A549 treated with DMSO at 1 μM for 4 hours (cell line): Measurements from ENCODE around the gene MAST3. TPM values are rescaled to one million over a fixed set of nuclear protein-coding genes. Genes with fewer than 3 reads are reported as not detected.

Experiments used
- total RNA-seq: library from RNA; stranded (reverse); fragments of 200-300 nt; extraction: Qiagen RNA extraction; gene quantifications from 5 replicates; pipeline ENCODE4 v1.2.3, GENCODE V29; 2022; ENCODE audit warnings: low read depth

The MAST3 gene
- total RNA-seq: 1.7 to 2.3 TPM (median 2.0 TPM) in 5 replicates

GRCh38 chr19:18097217-18097992 is at the start of gene MAST3:
MAST3 (plus strand) TSS chr19:18097778; CDS start chr19:18097793, 15 bp downstream.

GRCh38 chr19:18086590-18087138 is 10.9 kb upstream of the MAST3 start, which contains the start of gene IL12RB1:
IL12RB1 (minus strand) TSS chr19:18086934; CDS start chr19:18086823, 111 bp downstream.

GRCh38 chr19:18152817-18153555 is 55.4 kb downstream of the MAST3 start, which contains the start of gene PIK3R2:
PIK3R2 (plus strand) TSS chr19:18153163; CDS start chr19:18155880, 2,717 bp downstream.

GRCh38 chr19:18173572-18174288 is 76.2 kb downstream of the MAST3 start, which contains the start of gene IFI30:
IFI30 (plus strand) TSS chr19:18173813; CDS start chr19:18173842, 29 bp downstream.

GRCh38 chr19:18192673-18193387 is 95.3 kb downstream of the MAST3 start, which contains the start of gene MPV17L2:
MPV17L2 (plus strand) TSS chr19:18193218; CDS start chr19:18193282, 64 bp downstream.

Other genes starting within 250 kb of the MAST3 start
- gene JAK3, start 249.8 kb upstream of the MAST3 start, total RNA-seq: 0.20 to 0.43 TPM (median 0.26 TPM) in 5 replicates
- 2,010 to 2,240 TPM (median 2,067 TPM) in 5 replicates for gene RPL18A, start 237.9 kb upstream of the MAST3 start, total RNA-seq
- gene SLC5A5, start 225.8 kb upstream of the MAST3 start, total RNA-seq: 0.13 to 0.24 TPM (median 0.13 TPM) in 5 replicates
- 87.8 to 113 TPM (median 92.8 TPM) in 5 replicates for gene CCDC124, start 164.8 kb upstream of the MAST3 start, total RNA-seq
- 0.22 to 0.76 TPM (median 0.63 TPM) in 5 replicates for gene KCNN1, start 130.7 kb upstream of the MAST3 start, total RNA-seq
- 21.0 to 28.4 TPM (median 25.9 TPM) in 5 replicates for gene ARRDC2, start 89.6 kb upstream of the MAST3 start, total RNA-seq
- not detected in 5 replicates for gene IL12RB1, start 10.8 kb upstream of the MAST3 start, total RNA-seq
- 4.4 to 11.0 TPM (median 10.6 TPM) in 5 replicates for gene PIK3R2, start 55.4 kb downstream of the MAST3 start, total RNA-seq
- gene IFI30, start 76.0 kb downstream of the MAST3 start, total RNA-seq: 11.6 to 20.8 TPM (median 13.7 TPM) in 5 replicates
- gene MPV17L2, start 95.4 kb downstream of the MAST3 start, total RNA-seq: 8.2 to 13.5 TPM (median 11.9 TPM) in 5 replicates
- gene RAB3A, start 106.3 kb downstream of the MAST3 start, total RNA-seq: 0.74 to 0.94 TPM (median 0.87 TPM) in 5 replicates
- gene PDE4C, start 128.7 kb downstream of the MAST3 start, total RNA-seq: 0.02 to 0.29 TPM (median 0.23 TPM) in 4 of 5 replicates, not detected in the other
- gene IQCN, start 176.7 kb downstream of the MAST3 start, total RNA-seq: 0.25 to 0.69 TPM (median 0.51 TPM) in 5 replicates
- 32.2 to 63.7 TPM (median 50.1 TPM) in 5 replicates for gene JUND, start 183.8 kb downstream of the MAST3 start, total RNA-seq
- 214 to 233 TPM (median 229 TPM) in 5 replicates for gene LSM4, start 225.3 kb downstream of the MAST3 start, total RNA-seq
- gene PGPEP1, start 242.8 kb downstream of the MAST3 start, total RNA-seq: 2.2 to 4.3 TPM (median 3.7 TPM) in 5 replicates